HG02610 (cell line): ENCODE data around the gene WBP2NL.
A peak's percentile ranks its signal among the peaks of the same experiment; 100 is the strongest.
"Not testable (repeated sequence)": the region's sequence is repeated elsewhere in the genome, so short reads cannot be mapped to it uniquely, and the experiment has no call there.

Experiments used
- ATAC-seq: cut with Tn5 transposase; IDR thresholded peaks from one replicate; pipeline ENCODE4 v1.9.1; 2021; ENCODE audit warnings: mild to moderate bottlenecking, moderate library complexity; ENCODE audit not compliant: unreplicated experiment

The WBP2NL gene

GRCh38 chr22:41998361-41999261, at the start of gene WBP2NL:
Gene WBP2NL (plus strand): TSS chr22:41998788. CDS start chr22:41998819, 31 bp downstream.
- ATAC-seq, result peak; percentile 83

- ATAC-seq, result not testable (repeated sequence)
These were observed 49.7 kb upstream of the WBP2NL start for GRCh38 chr22:41948928-41949296.

- ATAC-seq, result peak; percentile 18
These were observed 49.2 kb upstream of the WBP2NL start for GRCh38 chr22:41949297-41949965.

- no peak for ATAC-seq
These were observed 46.6 kb upstream of the WBP2NL start, which contains the start of gene SMIM45 for GRCh38 chr22:41951898-41952474. Gene SMIM45 (plus strand): TSS chr22:41952150.

GRCh38 chr22:41952713-41953112, 45.9 kb upstream of the WBP2NL start:
- ATAC-seq, result no peak

- peak; percentile 8 for ATAC-seq
These were observed 40.5 kb upstream of the WBP2NL start for GRCh38 chr22:41957941-41958556.

- ATAC-seq, result no peak
These were observed 35.0 kb upstream of the WBP2NL start for GRCh38 chr22:41963453-41964111.

GRCh38 chr22:41964112-41964491, 34.5 kb upstream of the WBP2NL start:
- no peak for ATAC-seq

- ATAC-seq, result no peak
These were observed 32.4 kb upstream of the WBP2NL start for GRCh38 chr22:41966225-41966606.

GRCh38 chr22:41966607-41967240, 31.9 kb upstream of the WBP2NL start:
- ATAC-seq, result no peak

- ATAC-seq, result no peak
These were observed 30.0 kb upstream of the WBP2NL start for GRCh38 chr22:41968601-41969000.

- ATAC-seq, result no peak
These were observed 29.4 kb upstream of the WBP2NL start, which contains the start of gene SEPTIN3 for GRCh38 chr22:41969110-41969646. Gene SEPTIN3 (plus strand): TSS chr22:41969443. CDS start chr22:41971493, 2,050 bp downstream.

GRCh38 chr22:41970601-41971000, 28.0 kb upstream of the WBP2NL start:
- ATAC-seq, result no peak

GRCh38 chr22:41971431-41971830, 27.2 kb upstream of the WBP2NL start:
- ATAC-seq, result no peak

- no peak for ATAC-seq
These were observed 23.8 kb upstream of the WBP2NL start for GRCh38 chr22:41974691-41975290.

GRCh38 chr22:41975299-41976069, 23.1 kb upstream of the WBP2NL start:
- no peak for ATAC-seq

GRCh38 chr22:41976070-41976901, 22.3 kb upstream of the WBP2NL start:
- ATAC-seq, result no peak
